ENCODE measurements around the gene GORAB. TPM values are rescaled to one million over a fixed set of nuclear protein-coding genes. Genes with fewer than 3 reads are reported as not detected.

Gene GORAB
- total RNA-seq, 1 experiment from 2014 or later = 10.9 TPM

DNA sequence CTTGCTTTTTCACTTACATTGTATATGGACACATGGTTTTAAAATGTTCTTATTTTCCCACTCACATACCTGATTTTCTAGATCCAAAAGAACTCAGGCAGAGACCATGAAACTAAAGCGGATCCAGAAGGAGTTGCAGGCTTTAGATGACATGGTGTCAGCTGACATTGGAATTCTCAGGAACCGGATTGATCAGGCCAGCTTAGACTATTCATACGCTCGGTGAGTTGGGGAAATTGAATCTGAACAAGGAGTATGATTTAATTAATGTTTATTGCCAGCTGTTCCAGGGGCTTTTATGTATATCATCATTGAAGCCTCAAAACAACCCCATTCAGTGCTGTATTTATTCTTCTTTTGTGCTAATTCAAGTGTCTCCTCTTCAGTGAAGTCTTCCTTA, 12.7 kb downstream of the GORAB start:
- DNase-seq (ENCODE audit: low spot score) = no peak
- Histone ChIP-seq H3K4me1 (ENCODE audit: insufficient read depth, low read length, poor library complexity, severe bottlenecking) (peaks cover 4% of the 10 kb centered on the region), H3K4me3 (ENCODE audit: low read depth, low read length, poor library complexity, severe bottlenecking) (no peak overlapping the region), H3K9me3 (ENCODE audit: low read depth, low read length, poor library complexity, severe bottlenecking) (no peaks in the 10 kb centered on the region), H3K36me3 (ENCODE audit: insufficient read depth, low read length, poor library complexity, severe bottlenecking) (peaks cover 48% of the 10 kb centered on the region), H3K27me3 (replicated peaks; ENCODE audit: insufficient read depth, low read depth, low read length, poor library complexity) (no peaks in the 10 kb centered on the region), H3K27ac (ENCODE audit: low read depth, low read length, poor library complexity, severe bottlenecking) (no peak overlapping the region)
- no TSS peak for BruUV-seq (replicated peaks)
- ChIA-PET POLR2A (ENCODE audit: low non-redundant PET) (no interaction called here), CTCF (no interaction called here)
- intact Hi-C loops (cut with micrococcal nuclease; ENCODE audit: unreplicated experiment) = no loop called here
- TF ChIP-seq CTCF (conservative IDR thresholded peaks at IDR 0.05; ENCODE audit: low read depth, low read length) = no peak
- TF ChIP-seq EZH2 (IDR thresholded peaks at IDR 0.05; ENCODE audit: borderline replicate concordance, low read depth, low read length, poor library complexity, severe bottlenecking) = no peak

DNA sequence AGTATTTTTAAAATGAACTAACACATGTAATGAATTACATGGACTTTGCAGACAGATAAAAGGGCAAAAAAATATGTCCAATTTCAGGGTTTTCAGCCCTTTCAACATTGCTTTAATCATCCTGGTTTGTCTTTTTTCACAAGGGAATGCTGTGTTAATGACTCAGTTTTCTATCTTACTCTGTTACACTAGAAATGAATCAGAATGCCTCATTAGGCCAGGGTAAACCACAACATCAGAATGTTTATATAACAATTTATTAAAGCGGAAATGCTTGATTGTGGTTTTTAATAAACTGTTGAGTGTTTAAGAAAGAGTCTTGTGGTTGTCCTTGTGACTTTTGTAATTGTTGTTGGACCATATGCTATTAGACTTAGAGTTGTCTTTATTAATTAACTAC, 13.5 kb downstream of the GORAB start:
- TF ChIP-seq CTCF (conservative IDR thresholded peaks at IDR 0.05; ENCODE audit: low read depth, low read length) (no peak), EZH2 (IDR thresholded peaks at IDR 0.05; ENCODE audit: borderline replicate concordance, low read depth, low read length, poor library complexity, severe bottlenecking) (no peak)
- Histone ChIP-seq H3K27ac (ENCODE audit: low read depth, low read length, poor library complexity, severe bottlenecking) (no peak overlapping the region), H3K27me3 (replicated peaks; ENCODE audit: insufficient read depth, low read depth, low read length, poor library complexity) (no peaks in the 10 kb centered on the region), H3K36me3 (ENCODE audit: insufficient read depth, low read length, poor library complexity, severe bottlenecking) (peaks cover 47% of the 10 kb centered on the region), H3K4me3 (ENCODE audit: low read depth, low read length, poor library complexity, severe bottlenecking) (no peak overlapping the region), H3K9me3 (ENCODE audit: low read depth, low read length, poor library complexity, severe bottlenecking) (no peaks in the 10 kb centered on the region), H3K4me1 (ENCODE audit: insufficient read depth, low read length, poor library complexity, severe bottlenecking) (peaks cover under 1% of the 10 kb centered on the region)
- DNase-seq (ENCODE audit: low spot score) = no peak
- POLR2A ChIA-PET (ENCODE audit: low non-redundant PET) = no interaction called here
- CTCF ChIA-PET = no interaction called here
- intact Hi-C loops (cut with micrococcal nuclease; ENCODE audit: unreplicated experiment) = no loop called here
- BruUV-seq (replicated peaks) = no TSS peak

DNA sequence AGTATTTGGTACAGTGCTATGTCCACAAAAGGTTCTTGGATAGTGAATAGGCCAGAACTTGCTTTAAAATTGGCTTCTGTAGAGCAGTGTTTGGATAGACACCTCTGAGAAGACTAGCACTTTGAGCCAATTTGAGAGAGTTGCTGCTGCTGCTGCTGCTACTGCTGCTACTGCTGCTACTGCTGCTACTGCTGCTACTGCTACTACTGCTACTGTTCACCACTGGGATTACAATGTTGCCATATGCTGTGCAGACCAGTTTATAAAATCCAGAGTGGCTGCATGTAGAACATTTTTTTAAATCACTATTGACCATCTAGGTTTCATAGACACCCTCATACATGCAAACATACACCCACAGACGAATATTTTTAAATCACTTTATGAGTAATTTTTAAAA, 15.3 kb downstream of the GORAB start:
- Histone ChIP-seq H3K36me3 (ENCODE audit: insufficient read depth, low read length, poor library complexity, severe bottlenecking) (peaks cover 47% of the 10 kb centered on the region), H3K9me3 (ENCODE audit: low read depth, low read length, poor library complexity, severe bottlenecking) (no peaks in the 10 kb centered on the region), H3K4me3 (ENCODE audit: low read depth, low read length, poor library complexity, severe bottlenecking) (no peak overlapping the region), H3K4me1 (ENCODE audit: insufficient read depth, low read length, poor library complexity, severe bottlenecking) (no peaks in the 10 kb centered on the region), H3K27ac (ENCODE audit: low read depth, low read length, poor library complexity, severe bottlenecking) (no peak overlapping the region), H3K27me3 (replicated peaks; ENCODE audit: insufficient read depth, low read depth, low read length, poor library complexity) (no peaks in the 10 kb centered on the region)
- intact Hi-C loops (cut with micrococcal nuclease; ENCODE audit: unreplicated experiment) = no loop called here
- TF ChIP-seq EZH2 (IDR thresholded peaks at IDR 0.05; ENCODE audit: borderline replicate concordance, low read depth, low read length, poor library complexity, severe bottlenecking) = no peak
- TF ChIP-seq CTCF (conservative IDR thresholded peaks at IDR 0.05; ENCODE audit: low read depth, low read length) = no peak
- DNase-seq (ENCODE audit: low spot score) = no peak
- ChIA-PET POLR2A (ENCODE audit: low non-redundant PET) (no interaction called here), CTCF (no interaction called here)
- BruUV-seq (replicated peaks) = no TSS peak

Measured in A673 (cell line).